Karpas-422 (cell line): Measurements from ENCODE around the gene COL16A1. TPM values are rescaled to one million over a fixed set of nuclear protein-coding genes. Genes with fewer than 3 reads are reported as not detected.

Source experiments
- DNase-seq: peaks from one replicate; pipeline ENCODE4 v3.0.0-alpha.2; 2015
- H2AFZ ChIP-seq: fragments of 200-600 bp; sonication (generic); 2 replicates; pipeline ENCODE4 v1.6.1; 2014; ENCODE audit warnings: antibody characterized with exemption, low read length, mixed read lengths
- H3K27ac ChIP-seq: fragments of 200-600 bp; sonication (generic); 2 replicates; pipeline ENCODE4 v1.5.1; 2014; ENCODE audit warnings: mild to moderate bottlenecking, low read length, moderate library complexity
- H3K27me3 ChIP-seq: fragments of 200-600 bp; sonication (generic); 2 replicates; pipeline ENCODE4 v1.6.1; 2014; ENCODE audit warnings: low read length, mixed read lengths
- H3K36me3 ChIP-seq: fragments of 200-600 bp; sonication (generic); 2 replicates; pipeline ENCODE4 v1.6.1; 2014; ENCODE audit warnings: low read length, mixed read lengths; ENCODE audit not compliant: insufficient read depth
- H3K4me1 ChIP-seq: fragments of 200-600 bp; sonication (generic); 2 replicates; pipeline ENCODE4 v1.6.1; 2014; ENCODE audit warnings: mild to moderate bottlenecking, low read length, mixed read lengths
- H3K4me2 ChIP-seq: fragments of 200-600 bp; sonication (generic); 2 replicates; pipeline ENCODE4 v1.6.1; 2014; ENCODE audit warnings: low read length, low read depth, mild to moderate bottlenecking; ENCODE audit not compliant: poor library complexity, severe bottlenecking
- H3K4me3 ChIP-seq: fragments of 200-600 bp; sonication (generic); 2 replicates; pipeline ENCODE4 v1.5.1; 2014; ENCODE audit warnings: mild to moderate bottlenecking, antibody characterized with exemption, low read length, mixed read lengths
- H3K79me2 ChIP-seq: fragments of 200-600 bp; sonication (generic); 2 replicates; pipeline ENCODE4 v1.6.1; 2014; ENCODE audit warnings: mild to moderate bottlenecking, low read length, mixed read lengths
- H3K9ac ChIP-seq: fragments of 200-600 bp; sonication (generic); 2 replicates; pipeline ENCODE4 v1.6.0; 2014; ENCODE audit warnings: low read length
- H3K9me2 ChIP-seq: fragments of 200-600 bp; sonication (generic), shearing (Covaris generic); replicated peaks from 2 replicates; pipeline ENCODE4 v1.6.0; 2014; ENCODE audit warnings: mild to moderate bottlenecking, low read length, moderate library complexity; ENCODE audit not compliant: insufficient read depth
- H3K9me3 ChIP-seq: fragments of 300-700, 200-600 bp; sonication (generic); 2 replicates; pipeline ENCODE4 v1.6.1; 2014; ENCODE audit warnings: low read length, mixed read lengths
- H4K20me1 ChIP-seq: fragments of 200-600 bp; sonication (generic); 2 replicates; pipeline ENCODE4 v1.6.1; 2014; ENCODE audit warnings: mild to moderate bottlenecking, antibody characterized with exemption, low read length, low read depth; ENCODE audit not compliant: insufficient read depth
- total RNA-seq: library from RNA; depleted of rRNA; stranded (reverse); fragments of >200 nt; shearing (Covaris generic); gene quantifications from 2 replicates; pipeline ENCODE4 v1.2.3, GENCODE V29; 2014; ENCODE audit warnings: low replicate concordance

Gene COL16A1
- total RNA-seq, 1 experiment from 2014 or later = not detected

- H3K9me3 ChIP-seq = no peaks in the 10 kb centered on the region
- no peak overlapping the region for H3K27ac ChIP-seq
- no peaks in the 10 kb centered on the region for H3K79me2 ChIP-seq
- H3K4me3 ChIP-seq = no peak overlapping the region
- peaks cover 8% of the 10 kb centered on the region for H3K4me1 ChIP-seq
- 0 out of 2 replicates have a peak, but pooled peaks cover 3% of the 10 kb centered on the region for H4K20me1 ChIP-seq
- no peak overlapping the region for H3K4me2 ChIP-seq
- no peak overlapping the region for H2AFZ ChIP-seq
- H3K36me3 ChIP-seq = no peaks in the 10 kb centered on the region
- no peaks in the 10 kb centered on the region for H3K9me2 ChIP-seq
- DNase-seq = no peak
- no peak overlapping the region for H3K9ac ChIP-seq
- no peaks in the 10 kb centered on the region for H3K27me3 ChIP-seq
These were observed 12.4 kb downstream of the COL16A1 start for GRCh38 chr1:31691446-31691845.

GRCh38 chr1:31690921-31691320 lies 12.9 kb downstream of the COL16A1 start:
- H4K20me1 ChIP-seq = 0 out of 2 replicates have a peak, but pooled peaks cover 3% of the 10 kb centered on the region
- no peak overlapping the region for H2AFZ ChIP-seq
- no peaks in the 10 kb centered on the region for H3K36me3 ChIP-seq
- no peaks in the 10 kb centered on the region for H3K27me3 ChIP-seq
- no peak for DNase-seq
- H3K9me2 ChIP-seq = no peaks in the 10 kb centered on the region
- peaks cover 8% of the 10 kb centered on the region for H3K4me1 ChIP-seq
- no peaks in the 10 kb centered on the region for H3K9me3 ChIP-seq
- H3K4me3 ChIP-seq = no peak overlapping the region
- no peaks in the 10 kb centered on the region for H3K79me2 ChIP-seq
- no peak overlapping the region for H3K27ac ChIP-seq
- no peak overlapping the region for H3K4me2 ChIP-seq
- H3K9ac ChIP-seq = no peak overlapping the region

GRCh38 chr1:31689854-31690253 lies 14.0 kb downstream of the COL16A1 start:
- H3K79me2 ChIP-seq = no peaks in the 10 kb centered on the region
- no peak overlapping the region for H2AFZ ChIP-seq
- H3K9me2 ChIP-seq = no peaks in the 10 kb centered on the region
- no peak overlapping the region for H3K4me2 ChIP-seq
- no peak for DNase-seq
- peaks cover 8% of the 10 kb centered on the region for H3K4me1 ChIP-seq
- no peaks in the 10 kb centered on the region for H3K27me3 ChIP-seq
- no peaks in the 10 kb centered on the region for H3K9me3 ChIP-seq
- H3K27ac ChIP-seq = no peak overlapping the region
- no peak overlapping the region for H3K4me3 ChIP-seq
- H4K20me1 ChIP-seq = 0 out of 2 replicates have a peak, but pooled peaks cover 3% of the 10 kb centered on the region
- no peak overlapping the region for H3K9ac ChIP-seq
- H3K36me3 ChIP-seq = no peaks in the 10 kb centered on the region

DNA sequence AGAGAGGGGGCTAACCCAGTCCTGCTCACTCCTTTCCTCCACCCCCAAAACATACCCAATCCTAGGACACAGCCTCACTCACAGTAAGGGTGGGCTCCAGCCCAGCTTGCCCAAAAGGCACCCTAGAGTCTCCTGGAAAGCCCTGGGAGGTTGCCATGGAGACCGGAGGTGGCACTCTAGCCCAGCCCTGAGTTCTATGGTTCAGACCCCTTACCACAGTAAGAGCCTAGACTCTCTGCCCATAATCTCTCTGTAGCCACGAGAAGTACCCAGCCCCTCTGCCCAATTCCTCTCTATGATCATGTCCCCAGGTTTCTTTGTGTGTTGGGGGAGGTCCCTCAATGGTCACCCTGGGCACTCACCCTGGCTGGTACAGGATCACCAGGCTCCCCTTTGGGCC lies 14.4 kb downstream of the COL16A1 start:
- DNase-seq = no peak
- Histone ChIP-seq H3K9ac (no peak overlapping the region), H3K36me3 (no peaks in the 10 kb centered on the region), H3K79me2 (no peaks in the 10 kb centered on the region), H3K27ac (no peak overlapping the region), H3K9me2 (no peaks in the 10 kb centered on the region), H3K9me3 (no peaks in the 10 kb centered on the region), H4K20me1 (0 out of 2 replicates have a peak, but pooled peaks cover 3% of the 10 kb centered on the region), H3K4me2 (no peak overlapping the region), H3K4me1 (peaks cover 8% of the 10 kb centered on the region), H3K27me3 (no peaks in the 10 kb centered on the region), H3K4me3 (no peak overlapping the region), H2AFZ (no peak overlapping the region)

DNA sequence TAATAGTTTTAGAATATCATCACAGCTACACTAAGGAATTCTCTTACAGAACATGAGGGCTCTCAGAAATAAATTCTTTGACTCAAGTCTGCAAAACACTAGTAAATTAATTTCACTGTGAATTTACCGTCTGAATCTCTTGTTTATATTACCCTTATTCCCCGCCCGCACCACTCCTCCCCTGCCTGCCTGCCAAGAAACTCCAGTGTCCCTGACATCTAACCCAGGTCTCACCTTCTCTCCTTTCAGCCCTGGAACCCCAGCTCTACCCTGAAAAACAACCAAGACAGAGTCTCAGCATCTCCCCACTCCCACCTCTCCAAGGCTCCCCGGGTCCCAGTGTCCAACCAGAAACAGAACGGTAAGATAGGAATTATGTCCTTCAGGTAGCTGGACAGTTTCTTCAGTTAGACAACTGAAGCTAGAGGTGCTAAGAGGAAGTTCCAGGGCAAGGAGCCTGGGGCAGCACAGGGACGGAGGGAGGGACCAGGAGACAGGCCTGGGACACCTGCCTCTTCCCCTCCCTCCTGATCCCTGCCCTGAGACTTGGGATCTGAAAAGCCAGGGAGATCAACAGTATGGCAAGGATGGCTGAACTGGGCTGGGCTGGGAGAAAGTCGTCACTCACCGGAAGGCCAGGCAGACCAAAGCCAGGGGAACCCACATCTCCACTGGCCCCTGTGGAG lies 15.4 kb downstream of the COL16A1 start:
- no peaks in the 10 kb centered on the region for H3K79me2 ChIP-seq
- H3K9me3 ChIP-seq = no peaks in the 10 kb centered on the region
- H3K9me2 ChIP-seq = no peaks in the 10 kb centered on the region
- no peak overlapping the region for H3K9ac ChIP-seq
- H3K4me3 ChIP-seq = no peak overlapping the region
- no peak overlapping the region for H3K4me2 ChIP-seq
- H3K27ac ChIP-seq = no peak overlapping the region
- H3K36me3 ChIP-seq = no peaks in the 10 kb centered on the region
- H3K4me1 ChIP-seq = peaks cover 8% of the 10 kb centered on the region
- H2AFZ ChIP-seq = no peak overlapping the region
- H3K27me3 ChIP-seq = no peaks in the 10 kb centered on the region
- 0 out of 2 replicates have a peak, but pooled peaks cover 3% of the 10 kb centered on the region for H4K20me1 ChIP-seq
- no peak for DNase-seq

DNA sequence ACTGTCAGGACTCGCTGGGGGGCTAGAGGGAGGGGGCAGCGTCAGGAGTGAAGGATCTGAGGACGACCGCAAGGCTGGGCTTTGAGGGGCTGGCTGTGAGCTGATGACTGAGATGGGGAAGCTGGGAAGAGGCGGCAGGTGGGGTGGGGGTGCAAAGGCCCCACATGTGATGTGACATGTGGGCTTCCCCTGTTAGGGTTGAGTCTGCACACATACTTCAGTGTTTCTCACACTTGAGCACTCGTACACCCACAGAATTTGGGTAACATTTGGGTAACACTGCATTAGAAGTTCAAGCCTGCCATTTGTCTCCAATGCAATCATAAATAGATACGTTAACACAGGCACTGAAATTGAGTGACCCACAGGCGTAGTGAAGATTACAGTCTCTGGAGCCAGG lies 16.2 kb downstream of the COL16A1 start:
- Histone ChIP-seq H3K9me3 (no peaks in the 10 kb centered on the region), H3K9ac (no peak overlapping the region), H4K20me1 (0 out of 2 replicates have a peak, but pooled peaks cover 3% of the 10 kb centered on the region), H2AFZ (no peak overlapping the region), H3K4me3 (no peak overlapping the region), H3K4me1 (peaks cover 8% of the 10 kb centered on the region), H3K27me3 (no peaks in the 10 kb centered on the region), H3K27ac (no peak overlapping the region), H3K4me2 (no peak overlapping the region), H3K36me3 (no peaks in the 10 kb centered on the region), H3K79me2 (no peaks in the 10 kb centered on the region), H3K9me2 (no peaks in the 10 kb centered on the region)
- no peak for DNase-seq

GRCh38 chr1:31685795-31686194 lies 18.0 kb downstream of the COL16A1 start:
- Histone ChIP-seq H3K36me3 (no peaks in the 10 kb centered on the region), H3K27ac (no peak overlapping the region), H3K4me1 (peaks cover 8% of the 10 kb centered on the region), H3K9me2 (no peaks in the 10 kb centered on the region), H3K4me2 (no peak overlapping the region), H3K9ac (no peak overlapping the region), H3K79me2 (no peaks in the 10 kb centered on the region), H3K9me3 (no peaks in the 10 kb centered on the region), H2AFZ (no peak overlapping the region), H3K27me3 (no peaks in the 10 kb centered on the region), H4K20me1 (0 out of 2 replicates have a peak, but pooled peaks cover 3% of the 10 kb centered on the region), H3K4me3 (no peak overlapping the region)
- no peak for DNase-seq

- DNase-seq = peak; percentile 76
- Histone ChIP-seq H3K79me2 (no peaks in the 10 kb centered on the region), H3K4me2 (no peak overlapping the region)
These were observed 19.8 kb downstream of the COL16A1 start for GRCh38 chr1:31683997-31684396.

More at GRCh38 chr1:31683997-31684396, 19.8 kb downstream of the COL16A1 start:
- Histone ChIP-seq H3K4me1 (peaks cover 8% of the 10 kb centered on the region), H3K9me2 (no peaks in the 10 kb centered on the region), H3K36me3 (no peaks in the 10 kb centered on the region), H3K4me3 (no peak overlapping the region), H4K20me1 (no peaks in the 10 kb centered on the region), H2AFZ (no peak overlapping the region), H3K27me3 (no peaks in the 10 kb centered on the region), H3K9ac (no peak overlapping the region), H3K9me3 (no peaks in the 10 kb centered on the region), H3K27ac (no peak overlapping the region)
